ENCODE data around the gene IL4R. TPM values are rescaled to one million over a fixed set of nuclear protein-coding genes. Genes with fewer than 3 reads are reported as not detected.
"Not testable (repeated sequence)": the region's sequence is repeated elsewhere in the genome, so short reads cannot be mapped to it uniquely, and the experiment has no call there.

Gene IL4R
- total RNA-seq, 1 donor from 2014 or later = 202 TPM

GRCh38 chr16:27273330-27273669 is 40.5 kb upstream of the IL4R start:
- Mint-ChIP-seq H3K36me3 (ENCODE audit: low read depth) (peaks cover 3% of the 10 kb centered on the region), H3K4me3 (peak overlapping the region; percentile 25), H3K27me3 (no peaks in the 10 kb centered on the region), H3K27ac (peak overlapping the region; percentile 93), H3K4me1 (peaks cover 66% of the 10 kb centered on the region), H3K9me3 (no peaks in the 10 kb centered on the region)
- DNase-seq (no peak), ATAC-seq (ENCODE audit: low read depth) (no peak)
- no peak for TF ChIP-seq CTCF (IDR thresholded peaks at IDR 0.05)
- intact Hi-C loops (cut with micrococcal nuclease) = no loop called here
- CTCF ChIA-PET = interaction anchor here (0.6 to 1.5 kb wide), 3 partner anchors 32 to 56 kb away, joined by 3 read pairs; no protein-coding TSS in a partner anchor
- POLR2A ChIA-PET = interaction anchor here (0.8 to 3.8 kb wide), 10 partner anchors 10 to 130 kb away, joined by 3 to 14 read pairs (median 4); partner anchors contain the start of gene IL21R

- ChIA-PET CTCF (interaction anchor here (0.6 to 1.5 kb wide), 8 partner anchors 20 to 154 kb away, joined by 3 to 7 read pairs (median 3); no protein-coding TSS in a partner anchor), POLR2A (interaction anchor here (0.5 to 2.8 kb wide), 17 partner anchors 10 to 143 kb away, joined by 3 to 15 read pairs (median 4); partner anchors contain the start of gene IL21R)
- H3K4me1 Mint-ChIP-seq = peaks cover 62% of the 10 kb centered on the region
- no peaks in the 10 kb centered on the region for H3K9me3 Mint-ChIP-seq
- DNase-seq = no peak
- ATAC-seq (ENCODE audit: low read depth) = peak; percentile 86
- no peaks in the 10 kb centered on the region for H3K36me3 Mint-ChIP-seq (ENCODE audit: low read depth)
- intact Hi-C loops (cut with micrococcal nuclease) = no loop called here
- peak overlapping the region; percentile 93 for H3K27ac Mint-ChIP-seq
- peak overlapping the region; percentile 25 for H3K4me3 Mint-ChIP-seq
- TF ChIP-seq CTCF (IDR thresholded peaks at IDR 0.05) = no peak
- no peaks in the 10 kb centered on the region for H3K27me3 Mint-ChIP-seq
Measured at GRCh38 chr16:27273670-27274423, 39.9 kb upstream of the IL4R start.

- Mint-ChIP-seq H3K4me3 (peak overlapping the region; percentile 25), H3K27ac (peak overlapping the region; percentile 93), H3K4me1 (peaks cover 60% of the 10 kb centered on the region)
- H3K9me3 Mint-ChIP-seq; H3K27me3 Mint-ChIP-seq; DNase-seq; H3K36me3 Mint-ChIP-seq (ENCODE audit: low read depth); intact Hi-C loops (cut with micrococcal nuclease); ATAC-seq (ENCODE audit: low read depth): not testable (repeated sequence)
- ChIA-PET POLR2A (interaction anchor here (0.5 to 2.8 kb wide), 19 partner anchors 9 to 176 kb away, joined by 3 to 15 read pairs (median 4); partner anchors contain the start of gene IL21R), CTCF (interaction anchor here (0.8 to 1.5 kb wide), 7 partner anchors 20 to 154 kb away, joined by 3 to 7 read pairs (median 3); no protein-coding TSS in a partner anchor)
Measured at GRCh38 chr16:27274424-27274874, 39.3 kb upstream of the IL4R start.

- Mint-ChIP-seq H3K9me3 (no peaks in the 10 kb centered on the region), H3K4me3 (no peak overlapping the region), H3K27ac (peak overlapping the region; percentile 80), H3K4me1 (peaks cover 52% of the 10 kb centered on the region), H3K36me3 (ENCODE audit: low read depth) (no peaks in the 10 kb centered on the region), H3K27me3 (no peaks in the 10 kb centered on the region)
- ChIA-PET CTCF (interaction anchor here (0.8 to 1.0 kb wide), 4 partner anchors 10 to 42 kb away, joined by 3 to 7 read pairs (median 4); no protein-coding TSS in a partner anchor), POLR2A (interaction anchor here (0.6 to 2.8 kb wide), 10 partner anchors 11 to 177 kb away, joined by 3 to 15 read pairs (median 4); no protein-coding TSS in a partner anchor)
- ATAC-seq (ENCODE audit: low read depth) (no peak), DNase-seq (no peak)
- no peak for TF ChIP-seq CTCF (IDR thresholded peaks at IDR 0.05)
- intact Hi-C loops (cut with micrococcal nuclease) = no loop called here
Measured at GRCh38 chr16:27275394-27275793, 38.4 kb upstream of the IL4R start.

- ChIA-PET POLR2A (interaction anchor here (0.9 to 1.4 kb wide), 2 partner anchors 18 to 86 kb away, joined by 4 to 5 read pairs; no protein-coding TSS in a partner anchor), CTCF (interaction anchor here (0.7 to 1.2 kb wide), 2 partner anchors 21 to 46 kb away, joined by 3 read pairs; no protein-coding TSS in a partner anchor)
- H3K27me3 Mint-ChIP-seq = no peaks in the 10 kb centered on the region
- no peaks in the 10 kb centered on the region for H3K36me3 Mint-ChIP-seq (ENCODE audit: low read depth)
- ATAC-seq (ENCODE audit: low read depth) (no peak), DNase-seq (no peak)
- no peaks in the 10 kb centered on the region for H3K9me3 Mint-ChIP-seq
- peak overlapping the region; percentile 37 for H3K27ac Mint-ChIP-seq
- intact Hi-C loops (cut with micrococcal nuclease) = no loop called here
- no peak for TF ChIP-seq CTCF (IDR thresholded peaks at IDR 0.05)
- H3K4me3 Mint-ChIP-seq = no peak overlapping the region
- H3K4me1 Mint-ChIP-seq = peaks cover 35% of the 10 kb centered on the region
Measured at GRCh38 chr16:27281243-27281642, 32.5 kb upstream of the IL4R start.

All from activated B cell treated with CpG ODN at 0.5 μM for 24 hours (primary cell).